Right forelimb (tissue), 1 donor: Measurements from ENCODE around the gene NFKBIB.
"Not testable (repeated sequence)": the region's sequence is repeated elsewhere in the genome, so short reads cannot be mapped to it uniquely, and the experiment has no call there.

Experiments used
- DNase-seq: peaks from one replicate; pipeline ENCODE4 v3.0.0-alpha.2; 2018

The NFKBIB gene

DNA sequence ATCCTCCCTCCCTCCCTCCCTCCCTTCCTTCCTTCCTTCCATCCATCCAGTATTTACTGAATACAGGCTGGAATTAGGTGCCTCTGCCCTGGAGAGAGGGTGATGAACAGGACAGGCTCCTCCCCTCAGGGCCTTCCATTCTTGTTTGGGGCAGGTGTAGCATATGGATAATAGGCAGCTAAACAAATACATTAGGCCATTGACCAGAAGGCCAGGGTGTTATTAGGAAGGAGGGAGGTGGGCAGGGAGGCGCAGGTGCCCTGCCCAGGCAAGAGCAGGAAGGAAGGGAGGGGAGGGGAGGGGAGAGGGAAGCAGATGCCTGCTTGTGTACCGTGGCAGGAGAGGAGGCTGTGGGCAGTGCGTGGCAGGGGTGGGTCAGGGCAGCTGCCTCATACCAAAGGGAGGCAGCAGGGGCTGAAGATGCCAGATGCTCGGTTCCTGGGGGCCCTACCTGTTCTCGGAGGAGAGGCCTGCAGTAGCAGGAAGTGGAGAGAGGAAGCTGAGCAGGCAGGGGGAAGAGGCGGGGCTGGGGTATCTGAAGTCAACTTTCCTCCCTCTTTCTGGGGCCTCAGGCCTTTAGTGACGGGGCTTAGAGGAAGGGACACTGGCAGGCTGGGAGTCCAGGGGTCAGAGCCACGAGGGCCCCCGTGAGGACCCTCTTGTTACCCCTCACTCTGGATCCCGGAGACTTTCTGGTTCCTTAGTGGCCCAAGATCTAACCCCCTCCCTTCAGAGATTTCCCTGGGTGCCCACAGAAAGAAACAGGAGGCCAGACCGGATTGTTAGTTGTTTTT, 21.8 kb upstream of the NFKBIB start, which contains the start of gene RINL:
Gene RINL, minus strand, starts transcription at position 495 of the 794 bp plus-strand sequence. CDS start 1,533 bp downstream, outside the sequence.
- DNase-seq: peak; percentile 42

- peak; percentile 43 for DNase-seq
These were observed 21.0 kb upstream of the NFKBIB start for GRCh38 chr19:38878575-38879399.

- no peak for DNase-seq
These were observed 20.4 kb upstream of the NFKBIB start for GRCh38 chr19:38879400-38879751.

DNA sequence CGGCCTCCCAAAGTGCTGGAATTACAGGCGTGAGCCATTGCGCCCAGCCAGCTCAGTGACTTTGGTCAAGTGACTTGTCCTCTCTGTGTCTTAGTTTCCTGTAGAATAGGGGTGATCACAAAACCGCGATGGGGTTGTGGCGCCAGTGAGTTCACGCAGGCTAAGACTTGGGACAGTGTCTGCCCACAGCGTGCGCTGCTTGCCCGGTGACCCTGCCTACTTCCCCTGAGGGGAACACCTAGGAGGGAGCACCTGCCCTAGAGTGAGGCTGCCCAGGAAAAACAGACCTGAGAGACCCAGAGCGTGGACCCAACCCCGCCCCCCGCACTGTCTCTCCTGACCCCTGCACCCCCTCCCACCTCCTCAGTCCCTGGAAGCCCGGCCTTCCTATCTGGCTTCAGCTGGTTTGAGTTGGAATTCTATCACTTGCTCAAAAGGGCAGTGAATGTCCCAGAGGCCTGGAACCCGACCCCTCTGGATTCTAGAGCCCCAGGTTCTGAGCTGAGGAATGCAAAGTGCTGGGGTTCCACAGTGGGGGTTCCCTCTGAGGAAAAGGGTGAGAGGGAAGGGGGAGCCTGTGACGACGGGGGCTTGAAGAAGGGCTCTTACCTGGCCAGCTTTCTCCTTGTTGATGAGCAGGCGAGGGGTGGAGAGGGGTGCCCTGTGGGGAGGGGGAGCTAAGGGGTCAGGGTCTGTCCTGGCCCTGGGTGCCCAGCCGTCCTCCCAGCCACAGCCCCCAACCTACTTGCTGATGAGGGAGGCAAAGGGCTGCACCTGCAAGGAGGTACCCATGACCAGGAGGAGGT, 19.5 kb upstream of the NFKBIB start:
- DNase-seq: peak; percentile 23

DNA sequence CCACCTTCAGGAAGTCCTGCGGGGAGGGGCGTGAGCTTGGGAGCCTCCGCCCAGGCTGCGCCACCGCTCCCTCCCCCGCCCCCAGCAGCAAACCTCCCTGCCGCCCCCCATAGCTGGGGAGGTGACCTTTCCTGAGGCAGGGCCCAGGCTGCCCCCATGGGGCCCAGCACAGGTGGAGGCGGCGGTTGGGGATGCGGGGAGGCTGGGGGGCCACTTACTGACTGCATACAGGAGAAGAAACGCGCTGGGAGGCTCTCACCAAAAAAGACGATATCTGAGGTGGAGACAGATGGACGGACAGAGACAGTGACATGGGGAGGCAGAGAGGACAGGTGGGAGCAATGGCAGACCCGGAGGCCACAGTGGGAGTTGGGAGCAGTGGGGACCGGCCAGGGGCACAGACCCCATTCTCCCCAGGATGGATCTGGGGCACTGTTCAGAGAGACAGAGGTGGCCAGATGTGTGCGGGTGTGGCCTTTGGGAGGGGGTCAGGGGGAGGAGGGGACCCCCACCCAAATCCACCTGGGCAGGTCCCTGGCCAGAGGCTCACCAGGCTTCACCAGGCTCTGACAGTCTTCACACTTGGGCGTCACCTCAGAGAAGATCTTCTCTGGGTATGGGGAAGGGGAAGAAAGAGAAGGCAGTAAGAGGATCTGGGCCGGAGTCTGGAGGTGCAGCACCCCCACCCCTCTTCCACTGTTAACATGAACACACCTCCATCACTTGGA, 18.7 kb upstream of the NFKBIB start:
- peak; percentile 30 for DNase-seq

DNA sequence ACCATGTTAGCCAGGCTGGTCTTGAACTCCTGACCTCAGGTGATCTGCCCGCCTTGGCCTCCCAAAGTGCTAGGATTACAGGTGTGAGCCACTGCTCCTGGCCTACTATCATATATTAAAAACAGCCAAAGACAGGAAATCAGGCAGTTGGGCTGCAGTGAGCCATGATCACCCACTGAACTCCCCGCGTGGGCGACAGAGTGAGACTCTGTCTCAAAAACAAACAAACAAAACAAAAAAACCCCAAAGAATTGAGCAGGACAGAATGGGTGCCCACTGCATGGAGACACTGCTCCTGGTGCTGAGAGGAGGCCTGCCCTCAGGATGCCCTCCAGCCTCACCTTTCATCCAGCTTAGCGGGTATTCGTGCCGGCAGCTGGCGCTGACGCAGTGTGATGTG, 16.5 kb upstream of the NFKBIB start:
- DNase-seq: no peak

GRCh38 chr19:38884691-38885090, 15.1 kb upstream of the NFKBIB start:
- not testable (repeated sequence) for DNase-seq

GRCh38 chr19:38888876-38889275, 10.9 kb upstream of the NFKBIB start:
- no peak for DNase-seq

DNA sequence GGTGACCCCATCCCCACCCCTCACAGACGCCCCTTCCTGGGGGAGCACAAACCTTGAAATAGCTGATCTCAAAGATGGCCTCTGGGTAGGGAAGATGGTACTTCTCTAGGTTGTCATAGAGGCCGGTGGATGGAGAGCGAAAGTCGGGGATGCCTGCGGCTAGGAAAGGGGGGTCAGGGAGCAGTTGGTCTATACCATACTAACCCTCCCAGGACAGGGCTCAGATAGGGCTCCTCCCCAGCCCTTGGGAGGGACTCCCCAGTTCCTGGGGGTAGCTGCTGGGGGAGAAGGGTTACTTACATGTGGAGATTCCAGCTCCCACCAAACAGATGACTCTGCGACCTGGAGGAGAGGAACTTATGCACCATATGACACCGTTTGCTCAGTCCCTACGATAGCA, 10.0 kb upstream of the NFKBIB start:
- DNase-seq: no peak

DNA sequence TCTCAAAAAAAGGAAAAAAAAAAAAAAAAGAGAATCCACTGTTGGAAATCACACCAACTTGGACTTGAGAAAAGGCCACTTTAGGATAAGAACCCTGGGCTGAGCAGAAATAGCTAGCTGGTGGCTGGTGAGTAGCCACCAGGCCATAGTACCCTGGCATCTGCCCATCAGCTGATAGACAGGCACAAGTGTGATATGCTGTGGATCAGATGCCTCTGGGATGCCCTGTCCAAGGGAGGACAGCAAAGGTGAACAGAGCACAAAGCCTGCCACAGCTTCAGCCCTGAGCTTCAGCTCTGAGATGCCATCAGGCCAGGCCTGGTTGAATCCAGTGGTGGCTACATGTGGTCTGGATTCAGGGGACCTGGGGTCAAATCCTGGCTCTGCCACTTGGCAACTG, 9.1 kb upstream of the NFKBIB start:
- DNase-seq: no peak

DNA sequence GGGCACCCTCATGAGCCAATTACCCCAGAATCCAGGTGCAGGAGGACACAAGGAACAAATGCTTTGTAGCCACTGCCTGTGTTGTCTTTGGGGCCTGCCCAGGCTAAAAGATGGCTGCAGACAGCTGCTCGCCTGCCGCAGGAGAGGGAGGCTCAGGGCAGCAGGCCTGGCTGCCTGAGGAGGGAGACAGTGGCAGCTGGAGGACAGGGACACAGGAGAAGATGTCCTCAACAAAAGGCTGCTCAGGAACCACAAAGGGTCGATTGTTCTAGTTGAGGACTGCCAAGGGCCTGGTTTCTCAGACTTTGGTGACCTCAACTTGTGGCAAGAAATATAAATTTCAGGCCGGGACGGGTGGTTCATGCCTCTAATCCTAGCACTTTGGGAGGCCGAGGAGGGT, 8.0 kb upstream of the NFKBIB start:
- no peak for DNase-seq

GRCh38 chr19:38892841-38893240, 6.9 kb upstream of the NFKBIB start:
- no peak for DNase-seq

GRCh38 chr19:38893341-38893771, 6.4 kb upstream of the NFKBIB start:
- DNase-seq: no peak

GRCh38 chr19:38894968-38895367, 4.8 kb upstream of the NFKBIB start:
- DNase-seq: no peak

DNA sequence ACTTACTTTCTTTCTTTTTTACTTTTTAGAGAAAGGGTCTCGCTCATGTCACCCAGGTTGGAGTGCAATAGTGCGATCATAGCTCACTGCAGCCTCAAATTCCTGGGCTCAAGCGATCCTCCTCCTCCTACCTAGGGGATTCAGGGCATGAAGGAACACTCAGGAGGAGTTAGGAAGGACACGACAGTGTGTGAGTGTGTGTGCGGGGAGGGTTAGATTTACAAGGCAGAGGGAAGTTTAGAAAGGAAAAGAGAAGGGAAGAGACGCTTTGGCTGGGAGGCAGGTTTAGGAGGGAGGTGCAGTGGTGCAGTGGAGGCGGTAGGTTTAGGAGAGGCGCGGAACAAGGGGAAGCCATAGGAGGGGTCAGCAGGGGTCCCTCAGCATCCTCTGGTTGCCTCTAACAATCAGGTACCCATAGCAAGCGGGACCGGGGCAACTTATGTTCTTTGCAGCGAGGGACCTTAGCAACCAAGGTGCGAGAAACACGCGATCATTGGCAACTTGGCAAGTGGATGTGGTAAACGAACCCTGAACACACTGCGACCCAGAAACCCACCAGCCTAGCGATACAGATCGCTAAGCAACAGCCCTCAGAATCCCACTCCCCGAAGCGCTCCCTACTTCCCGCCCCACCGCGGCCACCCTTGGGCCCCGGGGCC, 852 bp upstream of the NFKBIB start:
- no peak for DNase-seq

- DNase-seq: no peak
These were observed 447 bp downstream of the NFKBIB start for GRCh38 chr19:38900202-38900629.

DNA sequence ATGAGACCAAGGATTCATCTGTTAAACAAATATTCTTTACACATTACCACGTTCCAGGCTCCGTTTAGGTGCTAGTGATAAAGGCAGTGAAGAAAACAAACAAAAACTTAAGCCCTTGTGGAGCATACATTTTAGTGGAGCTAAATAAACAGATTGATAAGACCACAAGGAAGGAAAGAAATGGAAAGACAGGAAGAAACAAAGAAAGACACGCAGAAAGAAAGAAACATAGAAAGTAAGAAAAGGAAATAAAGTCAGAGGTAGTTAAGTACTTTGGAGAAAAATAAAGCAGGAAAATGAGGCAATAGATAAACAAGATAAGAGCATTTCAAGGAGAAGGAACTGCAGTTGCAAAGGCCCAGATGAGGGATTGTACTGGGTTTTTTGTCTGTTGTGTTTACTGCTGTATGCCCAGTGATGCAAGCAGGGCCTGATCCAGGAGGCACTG, 998 bp downstream of the NFKBIB start:
- no peak for DNase-seq

- no peak for DNase-seq
These were observed 1.9 kb downstream of the NFKBIB start for GRCh38 chr19:38901683-38902082.

GRCh38 chr19:38904581-38905539, 5.1 kb downstream of the NFKBIB start:
- DNase-seq: no peak

GRCh38 chr19:38905620-38906019, 5.9 kb downstream of the NFKBIB start:
- no peak for DNase-seq

DNA sequence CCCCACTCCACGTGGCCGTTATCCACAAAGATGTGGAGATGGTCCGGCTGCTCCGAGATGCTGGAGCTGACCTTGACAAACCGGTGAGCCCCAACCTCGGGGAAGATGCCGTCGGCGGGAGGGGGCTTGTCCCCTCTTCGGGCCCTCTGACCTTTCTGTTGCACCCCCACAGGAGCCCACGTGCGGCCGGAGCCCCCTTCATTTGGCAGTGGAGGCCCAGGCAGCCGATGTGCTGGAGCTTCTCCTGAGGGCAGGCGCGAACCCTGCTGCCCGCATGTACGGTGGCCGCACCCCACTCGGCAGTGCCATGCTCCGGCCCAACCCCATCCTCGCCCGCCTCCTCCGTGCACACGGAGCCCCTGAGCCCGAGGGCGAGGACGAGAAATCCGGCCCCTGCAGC, 7.5 kb downstream of the NFKBIB start:
- no peak for DNase-seq
